Measurements from ENCODE around the gene SNX6.

SNX6 gene

GRCh38 chr14:34629344-34629656 is 648 bp downstream of the SNX6 start:
- H3K27me3 ChIP-seq (ENCODE audit: insufficient read depth, low read length, poor library complexity, severe bottlenecking) = peaks cover 4% of the 10 kb centered on the region
- H3K36me3 ChIP-seq (ENCODE audit: insufficient read depth, low read length) = no peaks in the 10 kb centered on the region
- no peaks in the 10 kb centered on the region for H3F3A ChIP-seq (ENCODE audit: low read depth)
- H3K9me3 ChIP-seq (ENCODE audit: insufficient read depth, low read depth, low read length) = no peaks in the 10 kb centered on the region
- TF ChIP-seq CTCF (conservative IDR thresholded peaks at IDR 0.05; ENCODE audit: low read length) = no peak
- TF ChIP-seq EZH2phosphoT487 (IDR thresholded peaks at IDR 0.05; ENCODE audit: borderline replicate concordance) = no peak
- H3K9ac ChIP-seq (ENCODE audit: low read depth, low read length, poor library complexity, severe bottlenecking) = peak overlapping the region; percentile 90
- H3K9me2 ChIP-seq (replicated peaks; ENCODE audit: low read depth, low read length) = no peaks in the 10 kb centered on the region
- H3K79me2 ChIP-seq (ENCODE audit: insufficient read depth, low read length) = peaks cover 47% of the 10 kb centered on the region
- peak overlapping the region; percentile 96 for H3K4me2 ChIP-seq (ENCODE audit: low read depth, low read length, poor library complexity, severe bottlenecking)
- H3K4me3 ChIP-seq (ENCODE audit: low read length, poor library complexity, severe bottlenecking) = peak overlapping the region; percentile 96
- H2AFZ ChIP-seq (ENCODE audit: low read length) = peak overlapping the region; percentile 100
- peaks cover 17% of the 10 kb centered on the region for H3K4me1 ChIP-seq (ENCODE audit: insufficient read depth, low read length, poor library complexity, severe bottlenecking)
- peaks cover 27% of the 10 kb centered on the region for H4K20me1 ChIP-seq (ENCODE audit: insufficient read depth, low read length, poor library complexity, severe bottlenecking)

GRCh38 chr14:34628681-34629135 is 1.2 kb downstream of the SNX6 start:
- Histone ChIP-seq H3K4me3 (ENCODE audit: low read length, poor library complexity, severe bottlenecking) (peak overlapping the region; percentile 96), H3K4me2 (ENCODE audit: low read depth, low read length, poor library complexity, severe bottlenecking) (peak overlapping the region; percentile 96), H3K9me2 (replicated peaks; ENCODE audit: low read depth, low read length) (no peaks in the 10 kb centered on the region), H3K79me2 (ENCODE audit: insufficient read depth, low read length) (peaks cover 47% of the 10 kb centered on the region), H2AFZ (ENCODE audit: low read length) (no peak overlapping the region), H3K36me3 (ENCODE audit: insufficient read depth, low read length) (no peaks in the 10 kb centered on the region), H3K4me1 (ENCODE audit: insufficient read depth, low read length, poor library complexity, severe bottlenecking) (peaks cover 17% of the 10 kb centered on the region), H3F3A (ENCODE audit: low read depth) (no peaks in the 10 kb centered on the region), H4K20me1 (ENCODE audit: insufficient read depth, low read length, poor library complexity, severe bottlenecking) (peaks cover 27% of the 10 kb centered on the region), H3K9me3 (ENCODE audit: insufficient read depth, low read depth, low read length) (no peaks in the 10 kb centered on the region), H3K27me3 (ENCODE audit: insufficient read depth, low read length, poor library complexity, severe bottlenecking) (peaks cover 4% of the 10 kb centered on the region), H3K9ac (ENCODE audit: low read depth, low read length, poor library complexity, severe bottlenecking) (peak overlapping the region; percentile 90)
- TF ChIP-seq CTCF (conservative IDR thresholded peaks at IDR 0.05; ENCODE audit: low read length) = no peak
- TF ChIP-seq EZH2phosphoT487 (IDR thresholded peaks at IDR 0.05; ENCODE audit: borderline replicate concordance) = no peak

GRCh38 chr14:34623506-34623905 is 6.4 kb downstream of the SNX6 start:
- Histone ChIP-seq H3K9me3 (ENCODE audit: insufficient read depth, low read depth, low read length) (no peaks in the 10 kb centered on the region), H4K20me1 (ENCODE audit: insufficient read depth, low read length, poor library complexity, severe bottlenecking) (peaks cover 27% of the 10 kb centered on the region), H3K4me1 (ENCODE audit: insufficient read depth, low read length, poor library complexity, severe bottlenecking) (peaks cover 8% of the 10 kb centered on the region), H3K27me3 (ENCODE audit: insufficient read depth, low read length, poor library complexity, severe bottlenecking) (no peaks in the 10 kb centered on the region), H3K4me2 (ENCODE audit: low read depth, low read length, poor library complexity, severe bottlenecking) (no peak overlapping the region), H3K9me2 (replicated peaks; ENCODE audit: low read depth, low read length) (no peaks in the 10 kb centered on the region), H3F3A (ENCODE audit: low read depth) (no peaks in the 10 kb centered on the region), H2AFZ (ENCODE audit: low read length) (no peak overlapping the region), H3K9ac (ENCODE audit: low read depth, low read length, poor library complexity, severe bottlenecking) (no peak overlapping the region), H3K4me3 (ENCODE audit: low read length, poor library complexity, severe bottlenecking) (no peak overlapping the region), H3K36me3 (ENCODE audit: insufficient read depth, low read length) (no peaks in the 10 kb centered on the region), H3K79me2 (ENCODE audit: insufficient read depth, low read length) (peaks cover 35% of the 10 kb centered on the region)
- TF ChIP-seq EZH2phosphoT487 (IDR thresholded peaks at IDR 0.05; ENCODE audit: borderline replicate concordance) = no peak
- no peak for TF ChIP-seq CTCF (conservative IDR thresholded peaks at IDR 0.05; ENCODE audit: low read length)
